GM19351 (cell line): Measurements from ENCODE around the gene VTI1A.

Source experiments
- ATAC-seq: cut with Tn5 transposase; IDR thresholded peaks from one replicate; pipeline ENCODE4 v1.9.1; 2021; ENCODE audit warnings: mild to moderate bottlenecking, moderate library complexity; ENCODE audit not compliant: unreplicated experiment

VTI1A gene

DNA sequence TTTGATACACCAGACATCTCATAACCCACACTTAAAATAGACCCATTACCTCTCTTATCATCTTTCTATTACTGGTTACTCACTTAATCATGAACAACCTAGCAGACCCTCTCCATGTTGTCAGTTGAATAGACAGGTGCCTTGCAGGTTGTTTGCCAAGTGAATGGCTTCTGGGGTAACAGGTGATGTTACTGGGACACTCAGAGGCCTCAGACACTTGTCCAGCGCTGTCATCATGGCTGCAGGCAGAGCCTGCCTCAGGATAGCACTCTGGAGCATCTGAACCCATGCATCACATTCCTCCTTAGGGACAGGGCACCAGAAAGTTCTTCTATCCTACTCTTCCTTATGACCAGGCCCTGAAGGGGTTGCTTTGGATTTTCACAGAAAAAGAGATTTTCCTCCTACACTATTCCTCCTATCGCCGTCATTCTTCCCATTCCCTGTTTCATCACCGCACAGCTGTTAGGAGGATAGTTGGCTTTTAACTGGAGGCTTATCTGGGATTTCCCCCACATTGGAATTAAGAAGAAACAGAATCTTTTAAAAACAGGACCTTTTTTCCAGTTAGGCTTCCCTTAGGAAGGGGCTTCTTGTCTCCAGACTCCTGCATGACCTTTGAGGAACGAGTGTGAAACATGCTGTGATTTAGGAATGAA lies 182.1 kb downstream of the VTI1A start:
- no peak for ATAC-seq

- no peak for ATAC-seq
Measured at GRCh38 chr10:112631501-112632400, 184.7 kb downstream of the VTI1A start.

- no peak for ATAC-seq
Measured at GRCh38 chr10:112634096-112634830, 187.2 kb downstream of the VTI1A start.

DNA sequence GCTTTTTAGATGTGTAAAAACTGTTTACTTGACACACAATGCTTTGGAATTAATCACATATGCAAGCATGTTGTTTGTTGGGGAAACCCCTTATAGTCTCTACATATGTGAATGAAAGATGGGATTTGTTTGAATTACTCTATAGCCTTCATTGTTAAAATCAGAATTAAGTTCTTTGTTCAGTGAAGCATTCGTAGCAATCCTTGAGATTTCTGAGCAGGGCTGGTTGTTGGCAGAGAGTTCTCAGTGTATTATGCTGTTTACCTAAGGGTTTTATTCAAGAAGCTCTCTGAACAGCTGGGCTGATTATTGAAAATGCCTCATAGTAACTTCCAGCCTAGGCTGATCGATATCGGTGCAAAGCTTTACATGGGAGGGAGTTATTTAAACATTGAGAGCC lies 190.9 kb downstream of the VTI1A start:
- ATAC-seq, result no peak

DNA sequence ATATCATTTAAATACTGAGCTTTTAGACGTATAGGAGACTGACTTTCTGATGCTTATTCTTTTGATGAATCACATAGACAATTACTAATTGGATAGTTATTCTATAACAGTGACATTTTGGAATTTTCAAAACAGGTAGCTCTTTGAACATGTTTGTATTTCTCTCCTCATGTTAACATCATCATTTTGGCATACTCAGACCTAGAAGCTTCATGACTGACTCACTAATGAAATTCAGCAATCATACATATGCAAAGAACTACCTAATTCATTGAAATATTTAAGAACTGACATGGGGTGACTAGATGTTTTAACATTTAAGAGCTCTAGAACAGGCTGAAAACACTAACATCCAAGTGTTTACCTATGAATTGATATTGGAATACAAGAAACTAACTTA lies 192.3 kb downstream of the VTI1A start:
- no peak for ATAC-seq

DNA sequence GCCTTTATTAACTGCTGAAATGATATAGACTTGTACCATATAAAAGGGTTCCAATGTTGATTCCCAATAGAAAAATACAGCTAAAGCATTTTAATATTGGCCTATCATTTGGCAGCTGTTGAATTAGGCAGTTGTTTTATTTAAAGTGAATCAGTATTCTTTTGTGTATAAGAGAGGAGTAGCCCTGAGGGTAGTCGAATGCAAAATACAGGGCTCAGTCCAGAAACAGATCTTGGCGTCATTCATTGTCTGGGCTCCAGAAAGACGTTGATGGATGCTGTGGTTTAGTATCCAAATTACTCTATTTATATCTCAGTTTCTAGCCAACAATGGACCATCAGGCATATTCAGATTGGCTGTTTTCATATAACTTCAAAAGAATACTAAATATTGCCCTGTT lies 193.6 kb downstream of the VTI1A start:
- no peak for ATAC-seq

DNA sequence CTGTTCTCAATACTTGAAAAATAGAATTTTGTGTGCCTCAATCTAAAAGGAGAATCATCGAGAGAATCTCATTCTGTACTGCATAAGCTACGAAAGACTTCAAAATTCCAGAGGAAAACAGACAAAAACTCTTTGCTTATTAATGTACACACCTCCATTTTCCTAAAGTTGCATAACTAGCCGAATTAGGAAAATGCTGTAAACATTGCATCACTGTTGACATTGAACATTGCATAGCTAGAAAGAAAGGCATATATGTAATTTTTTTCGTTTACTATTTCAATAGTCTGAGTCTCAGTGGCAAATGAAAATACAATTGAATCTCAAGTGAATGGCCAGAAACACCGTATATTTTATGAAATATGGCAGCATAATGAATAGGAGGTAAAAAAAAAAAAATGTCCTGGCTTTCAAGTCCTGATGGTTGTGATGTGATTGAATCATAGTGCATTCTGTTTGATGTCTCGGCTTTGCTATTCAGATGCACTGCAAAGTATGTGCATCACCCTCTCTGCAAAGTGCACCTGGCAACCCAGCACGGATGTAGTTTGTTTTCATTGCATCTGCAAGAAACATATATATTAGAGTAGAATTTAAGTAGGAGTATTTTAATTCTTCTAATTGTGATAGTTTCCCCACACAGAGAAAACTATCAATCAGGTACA lies 196.7 kb downstream of the VTI1A start:
- no peak for ATAC-seq

DNA sequence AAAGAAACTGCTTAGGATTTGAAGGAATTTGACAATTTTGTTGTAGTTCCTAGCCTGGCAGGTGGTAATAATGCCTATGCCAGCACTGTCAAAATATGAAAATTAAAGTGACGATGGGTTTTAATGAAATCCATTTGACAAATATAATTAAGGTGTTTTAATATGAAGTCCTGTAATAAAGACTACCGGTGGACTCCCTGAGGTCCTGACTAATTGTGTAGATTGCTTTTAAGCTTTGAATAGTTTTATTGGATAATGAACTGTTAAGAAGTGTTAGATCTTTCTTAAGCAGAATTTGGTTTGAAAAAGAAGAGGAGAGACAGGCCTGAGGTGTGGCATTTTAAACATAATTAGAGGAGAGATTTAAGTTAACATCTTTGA lies 197.2 kb downstream of the VTI1A start:
- ATAC-seq, result no peak

GRCh38 chr10:112649006-112649821 lies 202.2 kb downstream of the VTI1A start:
- ATAC-seq, result no peak

DNA sequence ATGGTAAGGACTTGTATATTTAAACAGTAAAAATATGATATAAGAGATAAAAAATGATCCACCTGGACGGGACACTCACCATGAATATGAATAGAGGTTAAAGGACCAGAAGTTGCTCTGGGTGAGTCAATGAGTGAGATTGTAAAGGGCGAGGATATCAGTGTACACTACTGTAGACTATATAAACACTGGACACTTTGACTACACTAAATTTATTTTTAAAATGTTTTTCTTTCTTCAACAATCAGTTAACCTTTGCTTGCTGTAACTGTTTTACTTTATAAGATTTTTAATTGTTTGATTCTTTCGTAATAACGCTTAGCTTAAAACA lies 202.8 kb downstream of the VTI1A start:
- no peak for ATAC-seq

- no peak for ATAC-seq
Measured at GRCh38 chr10:112650588-112651030, 203.6 kb downstream of the VTI1A start.

DNA sequence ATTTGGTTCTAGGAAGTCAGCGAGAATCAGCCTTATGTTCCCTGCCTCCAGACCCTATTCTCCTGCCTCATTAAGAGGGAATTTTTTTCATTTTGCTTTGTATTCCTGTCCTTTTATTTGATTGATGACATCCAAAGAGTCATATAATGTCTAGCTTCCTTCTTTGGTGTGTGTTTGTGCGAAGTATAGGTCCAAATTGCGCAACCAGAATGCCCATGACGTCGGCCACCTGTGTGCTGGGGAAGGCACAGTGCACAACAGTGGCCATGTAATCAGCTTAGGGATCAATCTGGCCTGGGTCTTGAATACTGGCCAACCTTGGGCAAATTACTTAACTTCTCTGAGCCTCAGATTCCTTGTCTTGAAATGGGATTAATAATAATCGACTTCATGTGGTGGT lies 206.2 kb downstream of the VTI1A start:
- ATAC-seq, result no peak

GRCh38 chr10:112653851-112654250 lies 206.8 kb downstream of the VTI1A start:
- no peak for ATAC-seq

- no peak for ATAC-seq
Measured at GRCh38 chr10:112654794-112655193, 207.8 kb downstream of the VTI1A start.

DNA sequence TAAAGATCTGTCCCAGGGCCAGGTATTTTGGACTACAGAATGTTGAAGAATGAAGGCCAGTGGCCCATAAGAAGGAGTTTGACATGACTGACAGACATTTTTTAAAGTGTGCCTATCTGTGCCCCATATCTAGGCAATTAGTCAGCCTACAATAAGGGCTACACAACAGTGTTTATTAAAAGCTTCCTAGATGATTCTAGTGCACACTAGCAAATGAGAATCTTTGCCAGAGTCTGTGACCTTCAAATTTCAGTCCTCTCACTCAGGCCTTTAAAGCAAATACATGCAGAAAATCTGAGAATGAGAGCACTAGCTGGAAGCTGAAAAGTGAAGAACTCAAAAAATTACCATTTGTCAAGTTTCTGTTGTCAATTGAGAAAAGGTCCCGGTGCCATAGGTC lies 208.7 kb downstream of the VTI1A start:
- ATAC-seq, result no peak

GRCh38 chr10:112658465-112658864 lies 211.4 kb downstream of the VTI1A start:
- ATAC-seq, result no peak

DNA sequence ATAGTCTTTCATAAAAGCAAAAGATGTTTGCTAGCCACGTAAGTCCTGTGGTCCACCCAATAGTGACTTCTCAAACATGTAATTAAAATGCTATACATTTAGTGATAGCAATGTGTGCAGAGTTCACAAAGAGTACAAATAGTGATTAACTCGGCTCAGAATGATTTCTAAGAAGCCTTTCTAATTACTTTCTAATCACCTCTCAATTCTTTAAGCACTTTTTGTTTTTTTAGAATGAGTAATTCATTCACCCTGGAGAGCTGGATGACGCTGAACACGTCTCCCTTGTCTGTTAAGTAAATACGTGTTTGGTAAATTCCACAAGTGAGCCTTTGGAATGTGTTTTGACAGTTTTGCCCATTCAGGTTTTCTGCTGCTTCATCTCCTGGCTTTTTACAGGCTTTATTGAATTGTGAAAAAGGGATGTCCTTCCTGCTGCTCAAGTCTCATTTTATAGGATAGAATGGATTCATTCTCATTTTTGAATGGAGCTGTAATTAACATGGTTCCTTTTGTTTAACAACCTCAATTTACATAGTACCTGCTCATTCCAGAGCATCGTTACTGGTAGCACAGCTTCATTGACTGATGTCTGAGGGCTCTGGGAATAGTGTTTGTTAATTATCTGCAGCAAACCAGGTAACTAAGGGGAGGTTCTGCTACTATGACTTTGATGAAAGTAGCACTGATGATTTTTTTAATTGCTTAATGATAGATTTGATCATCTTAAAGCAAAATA lies 212.1 kb downstream of the VTI1A start:
- ATAC-seq, result no peak

DNA sequence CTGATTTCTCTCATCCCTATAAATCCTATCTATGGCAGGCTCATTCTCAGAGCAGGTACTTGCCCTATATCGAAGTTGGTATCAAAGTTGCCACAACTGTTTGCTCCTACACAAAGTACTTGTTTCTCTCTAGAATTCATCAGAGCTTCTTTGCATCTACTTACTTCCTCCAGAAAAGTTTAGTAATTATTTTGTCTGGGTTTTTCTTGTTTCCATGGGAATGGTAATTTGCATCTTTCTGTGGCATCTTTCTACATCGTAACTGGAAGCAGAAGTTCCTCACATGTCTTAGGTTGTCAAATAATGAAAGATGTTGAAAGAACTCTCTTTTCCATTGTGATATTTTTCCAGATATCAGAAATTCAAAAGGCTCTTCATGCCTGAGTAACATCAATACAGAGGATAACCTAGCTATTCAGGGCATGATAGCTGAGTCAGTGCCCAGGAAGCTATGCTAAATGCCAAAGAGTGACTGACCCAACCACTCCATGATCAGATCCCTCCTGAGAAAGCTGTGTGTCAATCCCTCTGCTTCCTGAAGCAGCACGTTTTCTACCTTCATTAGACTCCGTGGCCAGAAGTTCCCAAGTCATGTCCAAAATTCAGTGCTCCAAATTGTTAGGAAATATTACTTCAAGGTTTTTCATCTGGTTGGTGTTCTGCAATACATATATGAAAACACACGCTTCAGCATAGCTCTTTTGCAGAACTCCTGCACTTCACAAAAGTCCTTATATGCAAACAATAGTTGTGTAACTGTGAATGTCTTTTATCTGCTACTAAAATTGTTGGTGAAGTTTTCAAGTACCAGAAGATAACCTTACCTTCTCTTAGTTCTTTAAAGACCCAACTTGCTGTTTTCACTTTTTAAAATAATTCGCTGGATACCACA lies 216.5 kb downstream of the VTI1A start:
- no peak for ATAC-seq

DNA sequence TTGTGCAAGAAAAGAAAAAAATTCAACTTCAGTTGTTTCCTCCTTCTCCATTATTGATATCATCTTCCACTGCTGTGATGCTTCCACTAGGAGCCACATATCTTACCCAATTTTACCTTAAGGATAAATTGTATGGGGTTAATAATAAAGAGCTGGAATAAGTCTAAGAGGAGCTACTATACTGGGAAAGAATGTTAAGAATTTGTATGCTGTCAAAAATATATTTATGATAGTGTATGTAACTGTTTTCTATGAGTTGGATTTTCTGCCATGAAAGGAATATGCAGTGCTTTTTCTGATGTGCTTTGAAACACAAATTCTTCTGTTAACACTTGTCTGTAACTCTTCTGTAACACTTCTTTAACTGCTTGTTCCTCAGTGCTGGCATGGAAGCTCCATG lies 219.1 kb downstream of the VTI1A start:
- no peak for ATAC-seq
